ENCODE results near the gene TRAPPC3.

- TF ChIP-seq, protein P1, sequence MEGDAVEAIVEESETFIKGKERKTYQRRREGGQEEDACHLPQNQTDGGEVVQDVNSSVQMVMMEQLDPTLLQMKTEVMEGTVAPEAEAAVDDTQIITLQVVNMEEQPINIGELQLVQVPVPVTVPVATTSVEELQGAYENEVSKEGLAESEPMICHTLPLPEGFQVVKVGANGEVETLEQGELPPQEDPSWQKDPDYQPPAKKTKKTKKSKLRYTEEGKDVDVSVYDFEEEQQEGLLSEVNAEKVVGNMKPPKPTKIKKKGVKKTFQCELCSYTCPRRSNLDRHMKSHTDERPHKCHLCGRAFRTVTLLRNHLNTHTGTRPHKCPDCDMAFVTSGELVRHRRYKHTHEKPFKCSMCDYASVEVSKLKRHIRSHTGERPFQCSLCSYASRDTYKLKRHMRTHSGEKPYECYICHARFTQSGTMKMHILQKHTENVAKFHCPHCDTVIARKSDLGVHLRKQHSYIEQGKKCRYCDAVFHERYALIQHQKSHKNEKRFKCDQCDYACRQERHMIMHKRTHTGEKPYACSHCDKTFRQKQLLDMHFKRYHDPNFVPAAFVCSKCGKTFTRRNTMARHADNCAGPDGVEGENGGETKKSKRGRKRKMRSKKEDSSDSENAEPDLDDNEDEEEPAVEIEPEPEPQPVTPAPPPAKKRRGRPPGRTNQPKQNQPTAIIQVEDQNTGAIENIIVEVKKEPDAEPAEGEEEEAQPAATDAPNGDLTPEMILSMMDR (IDR thresholded peaks at IDR 0.05), result no peak
- TF ChIP-seq POLR2A (IDR thresholded peaks at IDR 0.05), result no peak
Measured at GRCh38 chr1:36164361-36164760, 15.1 kb upstream of the TRAPPC3 start.
